Muscle of arm (tissue), 12 donors: ENCODE data around the gene CLPX. TPM values are rescaled to one million over a fixed set of nuclear protein-coding genes. Genes with fewer than 3 reads are reported as not detected.
"Not testable (repeated sequence)": the region's sequence is repeated elsewhere in the genome, so short reads cannot be mapped to it uniquely, and the experiment has no call there.

ENCODE experiments used
- DNase-seq: peaks from one replicate; pipeline ENCODE4 v3.0.0-alpha.2; 2013
- polyA plus RNA-seq, 12 donors: library from polyadenylated mRNA; unstranded; fragments of 120-200 nt; gene quantifications; one replicate each; pipeline ENCODE4 v1.2.1, GENCODE V29; 2013; ENCODE audit not compliant: insufficient read length in 12 of 12

Gene CLPX
- polyA plus RNA-seq, 12 donors = 32.1 to 63.6 (median 47.1) TPM; not detected in 1

DNA sequence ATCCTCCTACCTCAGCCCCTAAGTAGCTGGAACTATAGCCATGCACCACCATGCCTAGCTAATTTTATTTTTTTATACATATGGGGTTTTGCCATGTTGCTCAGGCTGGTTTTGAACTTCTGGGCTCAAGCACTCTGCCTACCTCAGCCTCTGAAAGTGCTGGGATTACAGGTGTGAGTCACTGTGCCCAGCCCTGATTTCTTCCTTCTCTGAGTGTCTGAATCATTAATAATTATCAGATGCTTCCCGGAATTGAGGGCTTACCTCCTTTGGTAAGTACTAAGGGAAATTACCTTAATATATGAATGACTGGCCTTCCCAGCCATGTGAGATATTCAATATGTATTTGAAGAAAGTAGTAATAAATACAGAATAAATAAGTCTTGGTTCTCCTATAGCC is 7.2 kb downstream of the CLPX start:
- no peak for DNase-seq

DNA sequence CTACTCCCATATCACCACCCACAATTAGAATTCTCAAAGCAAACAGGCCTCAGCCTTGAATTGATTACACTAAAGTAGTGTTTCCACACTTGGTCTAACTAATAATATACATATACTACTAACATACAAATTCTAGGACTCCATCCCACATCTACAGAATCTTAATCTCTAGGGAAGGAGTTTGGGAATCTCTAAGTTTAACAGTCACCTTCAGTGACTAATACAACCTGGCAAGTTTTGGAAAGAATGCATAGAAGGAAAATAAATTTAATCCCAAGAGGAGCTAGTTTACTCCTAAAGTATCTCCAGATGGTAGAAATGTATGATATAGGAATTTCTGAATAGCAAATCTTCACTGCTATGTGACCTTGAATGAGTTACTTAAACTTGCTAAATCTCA is 9.1 kb downstream of the CLPX start:
- no peak for DNase-seq

DNA sequence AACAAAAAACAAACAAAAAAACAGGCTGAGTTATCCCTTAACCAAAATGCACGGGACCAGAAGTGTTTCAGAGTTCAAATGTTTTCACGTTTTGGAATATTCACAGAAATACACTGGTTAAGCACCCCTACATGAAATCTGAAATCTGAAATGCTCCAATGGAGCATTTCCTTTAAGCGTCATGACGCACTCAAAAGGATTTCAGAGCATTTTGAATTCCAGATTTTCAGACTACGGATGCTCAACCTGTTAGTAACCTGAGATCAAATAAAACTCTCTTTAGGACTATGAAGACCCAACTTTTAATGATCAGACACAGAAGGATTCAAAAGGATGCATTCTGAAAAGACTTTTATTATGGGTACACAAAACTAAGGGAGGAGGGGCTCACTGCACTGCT is 9.6 kb downstream of the CLPX start:
- DNase-seq = no peak

DNA sequence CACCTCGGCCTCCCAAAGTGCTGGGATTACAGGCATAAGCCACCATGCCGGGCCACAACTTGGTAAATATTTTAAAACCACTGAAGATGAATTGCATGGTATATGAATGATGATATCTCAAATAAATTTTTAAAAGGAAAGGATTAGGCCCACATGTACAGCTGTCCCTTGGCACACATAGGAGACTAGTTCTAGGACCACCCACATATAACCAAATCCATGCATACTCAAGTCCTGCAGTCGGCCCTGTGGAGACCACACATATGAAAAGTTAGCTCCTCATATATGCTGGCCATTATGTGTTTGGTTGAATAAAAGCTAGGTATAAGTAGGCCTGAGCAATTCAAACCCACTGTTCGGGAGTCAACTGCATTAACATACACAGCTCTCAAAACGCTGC is 10.6 kb downstream of the CLPX start:
- no peak for DNase-seq

DNA sequence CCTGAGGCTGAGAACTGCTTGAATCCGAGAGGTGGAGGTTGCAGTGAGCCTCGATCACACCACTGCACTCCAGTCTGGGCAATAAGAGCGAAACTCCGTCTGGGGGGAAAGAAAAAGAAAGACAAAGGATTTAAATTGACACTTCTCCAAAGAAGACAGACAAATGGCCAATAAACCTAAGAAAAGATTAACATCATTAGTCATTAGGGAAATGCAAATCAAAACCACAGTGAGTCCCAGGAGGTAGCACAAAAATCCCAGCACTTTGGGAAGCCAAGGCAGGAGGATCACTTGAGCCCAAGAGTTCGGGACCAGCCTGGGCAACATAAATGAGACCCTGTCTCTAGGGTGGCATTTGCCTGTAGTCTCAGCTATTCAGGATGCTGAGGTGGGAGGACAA is 12.6 kb downstream of the CLPX start:
- DNase-seq = no peak

DNA sequence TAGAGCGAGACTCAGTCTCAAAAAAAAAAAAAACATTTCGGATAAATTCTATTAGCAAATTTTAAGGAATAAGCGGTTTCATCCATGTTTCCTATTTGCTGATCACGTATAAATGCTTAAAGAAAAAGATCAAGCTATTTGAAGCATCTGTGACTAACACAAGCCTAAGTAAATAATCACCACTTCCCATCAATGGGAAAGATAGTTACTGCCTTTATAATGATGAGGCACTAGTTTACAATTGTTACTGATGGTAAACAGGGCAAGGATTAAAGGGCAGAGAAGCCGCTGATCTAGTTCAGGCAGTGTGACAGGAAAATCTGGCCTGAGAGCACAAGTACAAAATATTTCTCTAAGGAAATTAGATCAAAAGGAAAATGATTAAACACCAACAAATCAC is 13.7 kb downstream of the CLPX start:
- DNase-seq = no peak

DNA sequence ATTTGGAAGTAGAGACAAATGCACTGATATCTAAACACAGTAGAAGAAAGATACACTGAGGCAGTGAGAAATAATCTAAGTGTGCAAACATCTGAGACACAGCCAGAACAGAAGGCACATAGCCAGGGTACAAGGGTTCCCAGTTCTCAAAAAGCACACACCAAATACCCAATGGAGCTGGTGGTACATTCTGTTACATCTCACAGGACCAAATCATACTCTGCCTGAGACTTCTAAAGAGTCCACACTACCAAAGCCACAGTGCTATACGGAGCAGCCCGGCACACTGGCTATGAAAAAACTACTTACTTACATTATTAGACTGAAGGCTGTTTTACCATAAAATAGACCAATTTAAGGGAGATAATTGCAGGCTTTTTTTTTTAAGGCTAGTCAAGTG is 19.3 kb downstream of the CLPX start:
- no peak for DNase-seq

DNA sequence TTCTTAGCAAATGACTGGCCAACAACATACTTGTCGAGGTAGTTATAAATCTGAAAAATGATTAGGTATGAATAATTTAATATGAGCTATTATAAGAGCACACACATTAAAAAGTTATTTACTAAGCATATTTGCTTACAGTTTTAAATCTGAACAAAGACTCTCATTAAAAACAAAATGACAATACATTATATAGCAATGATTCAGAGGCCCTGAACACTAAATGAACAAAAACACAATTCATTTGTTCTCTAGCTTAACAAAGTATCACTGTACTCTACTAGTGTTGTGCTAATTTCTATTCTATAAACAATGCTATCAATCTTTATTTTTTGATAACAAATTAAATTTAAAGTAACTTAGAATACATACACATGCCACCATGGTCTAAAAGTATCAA is 21.0 kb downstream of the CLPX start:
- no peak for DNase-seq

DNA sequence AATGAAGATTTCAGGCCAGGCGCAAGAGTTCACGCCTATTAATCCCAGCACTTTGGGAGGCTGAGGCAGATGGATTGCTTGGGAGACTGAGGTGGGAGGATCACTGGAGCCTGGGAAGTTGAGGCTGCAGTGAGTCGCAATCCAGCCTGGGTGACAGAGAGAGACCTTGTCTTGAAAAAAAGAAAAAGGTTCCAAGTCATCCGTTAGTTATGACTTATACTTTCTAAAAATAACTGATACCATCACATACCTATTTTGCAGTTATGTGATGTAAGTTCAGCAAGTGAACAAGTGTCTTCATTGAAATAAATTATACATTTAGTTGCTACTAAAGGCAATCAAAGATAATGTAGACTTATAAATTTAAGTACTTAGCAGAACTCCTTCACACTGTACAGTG is 22.1 kb downstream of the CLPX start:
- DNase-seq = no peak

DNA sequence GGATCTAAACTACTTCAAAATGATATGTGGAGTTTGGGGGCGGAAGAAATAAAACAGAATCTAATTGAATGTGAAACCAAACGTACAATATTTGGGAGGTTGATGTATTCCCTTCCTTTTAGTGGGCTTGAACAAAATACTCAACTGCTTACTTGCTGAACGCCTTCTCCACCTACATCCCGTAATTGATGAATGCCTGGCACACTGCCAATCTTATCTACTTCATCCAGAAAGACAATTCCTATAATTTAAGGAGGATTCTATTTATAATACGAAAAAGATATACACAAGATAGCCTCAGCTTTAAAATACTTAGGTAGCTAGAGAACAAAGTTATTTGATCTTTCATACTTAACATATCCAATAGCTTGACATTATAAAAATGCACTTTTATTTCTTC is 28.4 kb downstream of the CLPX start:
- DNase-seq = no peak

DNA sequence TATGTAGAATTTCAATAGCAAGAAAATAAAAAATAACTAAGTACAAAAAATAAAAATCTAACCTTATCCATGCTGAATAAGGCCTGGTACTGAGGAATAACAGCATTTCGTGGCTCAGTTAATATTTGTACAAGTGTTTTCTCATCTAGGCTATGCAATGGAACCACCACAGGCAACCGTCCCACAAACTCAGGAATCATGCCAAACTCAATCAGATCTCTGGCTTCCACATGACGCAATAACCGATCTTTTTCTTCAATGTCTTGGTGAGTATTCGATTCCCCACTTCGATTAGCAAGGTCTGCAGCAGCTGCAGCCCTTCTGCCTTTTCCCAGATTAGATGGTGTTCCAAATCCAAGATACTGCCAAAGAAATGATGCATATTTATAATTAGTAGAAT is 30.4 kb downstream of the CLPX start:
- DNase-seq = no peak

DNA sequence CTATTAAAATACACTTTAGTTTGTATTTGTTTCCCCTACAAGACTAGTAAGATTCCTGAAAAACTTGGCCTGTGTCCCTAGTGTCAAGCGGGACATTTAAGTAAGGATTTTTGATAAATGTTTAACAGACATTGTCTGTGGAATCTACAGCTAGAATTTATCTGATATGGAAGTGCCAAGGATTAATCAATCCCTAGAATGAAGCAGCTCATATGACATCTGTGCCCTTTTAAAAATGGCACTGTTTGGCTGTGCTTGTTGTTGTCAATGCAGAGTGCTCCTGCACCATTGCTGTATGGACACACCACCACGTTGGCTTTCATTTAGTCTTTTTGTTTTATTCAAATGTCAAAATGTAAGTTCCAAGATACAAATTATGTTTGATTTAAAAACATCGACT is 37.2 kb downstream of the CLPX start:
- no peak for DNase-seq

DNA sequence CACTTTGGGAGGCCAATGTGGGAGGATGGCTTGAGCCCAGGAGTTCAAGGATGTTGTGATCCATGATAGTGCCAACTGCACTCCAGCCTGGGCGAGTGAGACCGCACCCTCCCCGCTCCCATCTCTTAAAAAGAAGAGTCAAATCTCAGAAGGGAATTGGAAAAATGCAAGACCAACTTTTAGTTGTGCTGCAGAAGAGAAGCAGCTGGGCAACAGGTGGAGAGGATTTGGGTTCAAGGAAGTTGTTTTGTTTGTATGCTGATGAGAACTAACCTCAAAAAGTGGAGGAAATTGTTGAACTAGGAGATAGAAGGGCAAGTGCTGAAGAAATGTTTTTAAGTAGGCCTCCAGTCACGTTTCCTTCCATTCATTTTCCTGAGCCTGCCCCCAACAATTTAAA is 38.7 kb downstream of the CLPX start:
- no peak for DNase-seq

DNA sequence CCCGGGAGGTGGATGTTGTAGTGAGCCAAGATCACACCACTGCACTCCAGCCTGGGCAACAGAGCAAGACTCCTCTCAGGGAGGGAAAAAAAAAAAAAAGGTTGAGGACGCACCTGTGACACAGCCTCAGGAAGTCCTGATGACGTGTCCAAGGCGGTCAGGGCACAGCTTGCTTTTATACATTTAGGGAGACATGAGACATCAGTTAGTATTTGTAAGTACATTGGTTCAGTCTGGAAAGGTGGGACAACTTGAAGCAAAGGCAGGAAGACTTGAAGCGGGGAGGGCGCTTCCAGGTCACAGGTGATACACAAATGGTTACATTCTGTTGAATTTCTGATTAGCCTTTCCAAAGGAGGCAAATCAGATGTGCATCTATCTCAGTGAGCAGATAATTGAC is 46.5 kb downstream of the CLPX start:
- not testable (repeated sequence) for DNase-seq

DNA sequence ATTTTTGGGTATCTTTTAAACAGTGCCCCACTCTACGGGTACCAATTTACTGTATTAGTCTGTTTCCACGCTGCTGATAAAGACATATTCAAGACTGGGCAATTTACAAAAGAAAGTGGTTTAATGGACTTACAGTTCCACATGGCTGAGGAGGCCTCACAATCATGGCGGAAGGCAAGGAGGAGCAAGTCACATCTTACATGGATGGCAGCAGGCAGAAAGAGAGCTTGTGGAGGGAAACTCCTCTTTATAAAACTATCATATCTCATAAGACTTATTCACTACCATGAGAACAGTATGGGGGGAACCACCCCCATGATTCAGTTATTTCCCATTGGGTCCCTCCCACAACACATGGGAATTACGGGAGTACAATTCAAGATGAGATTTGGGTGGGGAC is 47.2 kb downstream of the CLPX start:
- not testable (repeated sequence) for DNase-seq

DNA sequence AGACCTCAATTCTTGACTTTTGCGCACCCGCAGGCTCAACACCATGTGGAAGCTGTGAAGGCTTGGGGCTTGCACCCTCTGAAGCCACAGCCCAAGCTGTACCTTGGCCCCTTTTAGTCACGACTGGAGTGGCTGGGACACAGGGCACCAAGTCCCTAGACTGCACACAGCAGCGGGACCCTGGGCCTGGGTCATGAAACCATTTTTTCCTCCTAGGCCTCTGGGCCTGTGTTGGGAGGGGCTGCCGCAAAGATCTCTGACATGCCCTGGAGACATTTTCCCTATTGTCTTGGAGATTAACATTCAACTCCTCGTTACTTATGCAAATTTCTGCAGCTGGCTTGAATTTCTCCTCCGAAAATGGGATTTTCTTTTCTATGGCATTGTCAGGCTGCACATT is 48.1 kb downstream of the CLPX start:
- DNase-seq = not testable (repeated sequence)

DNA sequence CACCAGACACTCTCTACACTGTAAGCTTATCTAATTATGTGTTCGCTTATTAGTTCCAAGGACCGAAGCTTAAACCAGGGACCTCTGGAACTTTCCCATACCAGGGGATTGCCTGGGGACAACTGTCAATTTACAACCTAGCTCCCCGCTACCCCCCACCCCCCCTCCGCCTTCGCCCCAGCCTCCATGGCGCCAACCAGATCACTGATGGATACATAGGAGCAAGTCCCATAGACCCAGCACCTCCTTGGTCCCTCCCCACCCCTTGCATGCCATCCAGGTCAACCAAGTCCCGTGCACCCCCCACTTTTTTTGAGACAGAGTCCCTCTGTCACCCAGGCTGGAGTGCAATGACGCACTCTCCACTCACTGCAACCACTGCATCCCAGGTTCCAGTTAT is 50.6 kb downstream of the CLPX start:
- no peak for DNase-seq

DNA sequence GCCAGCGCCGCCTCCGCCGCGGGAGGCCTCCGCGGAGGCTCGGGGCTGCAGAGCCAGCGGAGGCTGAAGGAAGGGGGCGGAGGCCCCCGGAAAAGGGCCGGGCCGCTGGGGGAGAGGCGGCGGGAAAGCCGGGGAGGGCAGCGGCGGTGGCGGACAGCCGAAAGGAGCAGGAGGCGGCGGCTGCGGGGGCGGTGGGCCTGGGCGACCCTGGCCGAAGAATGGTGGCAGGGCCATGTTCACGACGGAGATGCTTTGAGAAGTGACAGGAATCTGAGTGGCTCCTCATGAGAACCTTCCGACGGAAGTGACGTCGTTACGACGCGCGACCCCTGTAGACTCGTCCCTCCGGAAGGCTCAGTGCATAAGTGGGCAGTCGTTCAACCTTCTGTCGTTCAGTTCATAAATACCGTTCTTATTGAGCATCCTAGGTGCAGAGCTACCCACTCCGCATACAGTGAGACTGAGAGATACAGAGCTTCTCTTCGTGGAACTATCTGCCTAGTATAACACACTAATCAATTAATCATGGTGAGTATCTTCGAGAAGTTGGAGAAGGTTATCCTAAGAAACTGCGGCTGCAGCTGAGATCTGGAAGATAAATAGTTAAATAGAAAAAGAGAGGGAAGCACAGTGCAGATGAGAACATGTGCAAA is 51.5 kb downstream of the CLPX start, which contains the start of gene PDCD7:
Gene PDCD7, minus strand, starts transcription at position 261 of the 653 bp plus-strand sequence. Its CDS starts 27 bp downstream, at position 234.
- DNase-seq = peak; percentile 96

DNA sequence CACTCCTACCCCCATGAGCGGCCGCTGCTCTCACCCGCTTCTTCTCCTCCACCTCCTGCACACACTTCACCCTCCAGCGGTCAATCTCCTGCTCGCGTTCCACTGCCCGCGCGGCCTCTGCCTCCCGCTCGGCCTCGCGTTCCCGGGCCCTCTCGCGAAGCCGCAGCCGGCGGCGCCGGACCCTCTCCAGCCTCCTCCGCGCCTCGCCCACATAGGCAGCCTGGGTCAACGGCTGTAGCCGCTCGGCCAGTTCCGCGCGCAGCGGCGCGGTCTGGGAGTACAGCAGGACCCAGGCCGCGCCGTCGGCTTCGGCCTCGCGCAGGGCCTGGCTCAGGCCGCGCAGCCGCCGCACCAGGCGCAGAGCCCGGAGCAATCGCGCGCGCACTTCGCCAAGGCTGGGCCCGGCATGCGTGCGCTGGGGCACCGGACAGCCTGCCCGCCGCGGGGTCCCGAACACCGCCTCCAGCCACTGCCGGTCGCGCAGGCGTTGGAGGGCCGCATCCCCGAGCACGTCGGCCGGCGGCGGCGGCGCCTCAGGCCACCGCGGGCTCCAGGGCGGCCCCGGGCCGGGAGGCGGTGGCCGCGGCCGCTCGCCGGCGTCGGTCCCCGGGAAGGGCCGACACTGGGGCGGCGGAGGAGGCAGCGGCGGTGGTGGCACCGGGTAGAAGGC is 52.1 kb downstream of the CLPX start:
- peak; percentile 13 for DNase-seq

DNA sequence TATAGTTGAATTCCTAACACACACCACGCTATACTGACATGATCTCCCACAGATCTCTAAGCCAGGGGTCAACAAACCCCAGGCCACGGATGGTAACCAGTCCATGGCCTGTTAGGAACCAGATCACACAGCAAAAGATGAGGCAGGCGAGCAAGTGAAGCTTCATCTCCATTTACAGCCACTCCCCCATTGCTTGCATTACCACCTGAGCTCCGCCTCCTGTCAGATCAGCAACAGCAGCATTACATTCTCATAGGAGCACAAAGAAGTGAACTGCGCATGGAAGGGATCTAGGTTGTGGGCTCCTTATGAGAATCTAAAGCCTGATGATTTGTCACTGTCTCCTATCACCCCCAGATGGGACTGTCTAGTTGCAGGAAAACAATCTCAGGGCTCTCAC is 54.2 kb downstream of the CLPX start:
- DNase-seq = no peak

DNA sequence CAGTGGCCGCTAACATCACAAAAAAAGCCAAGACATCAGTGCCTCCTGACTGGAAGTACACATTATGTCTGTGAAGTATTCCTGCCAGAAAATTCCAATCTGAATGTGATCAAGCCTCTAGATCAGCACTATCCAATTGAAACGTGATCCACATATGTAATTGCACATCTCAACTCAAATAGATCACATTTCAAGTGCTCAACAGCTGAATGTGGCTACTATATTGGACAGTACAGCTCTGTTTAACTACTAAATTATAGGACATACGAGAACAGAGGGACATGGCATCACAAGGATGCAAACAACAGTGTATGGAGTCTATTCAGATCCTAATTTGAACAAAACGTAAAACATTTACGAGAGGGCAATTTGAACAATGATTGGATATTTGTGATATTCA is 69.6 kb downstream of the CLPX start:
- DNase-seq = no peak

DNA sequence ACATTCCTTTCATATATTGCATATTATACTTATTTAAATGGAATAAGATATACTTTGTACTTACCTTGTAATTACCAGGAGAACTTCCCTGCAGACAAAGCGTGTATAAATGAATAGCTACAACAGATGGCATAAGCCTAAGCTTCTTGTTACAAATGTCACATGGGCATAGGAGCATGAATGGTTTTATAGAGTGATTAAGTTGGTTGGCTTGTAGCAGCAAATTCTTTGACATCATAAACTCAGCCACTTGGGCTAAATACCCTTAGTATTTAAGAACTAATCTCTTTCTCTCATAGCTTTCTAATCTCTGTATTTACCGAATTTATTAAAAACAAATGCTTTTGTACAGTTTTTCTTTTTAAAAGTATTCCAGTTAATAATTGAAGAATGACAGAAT is 70.1 kb downstream of the CLPX start, which contains the start of gene UBAP1L:
Gene UBAP1L, minus strand, starts transcription at position 115 of the 400 bp plus-strand sequence. CDS start 8,985 bp downstream, outside the sequence.
- no peak for DNase-seq

DNA sequence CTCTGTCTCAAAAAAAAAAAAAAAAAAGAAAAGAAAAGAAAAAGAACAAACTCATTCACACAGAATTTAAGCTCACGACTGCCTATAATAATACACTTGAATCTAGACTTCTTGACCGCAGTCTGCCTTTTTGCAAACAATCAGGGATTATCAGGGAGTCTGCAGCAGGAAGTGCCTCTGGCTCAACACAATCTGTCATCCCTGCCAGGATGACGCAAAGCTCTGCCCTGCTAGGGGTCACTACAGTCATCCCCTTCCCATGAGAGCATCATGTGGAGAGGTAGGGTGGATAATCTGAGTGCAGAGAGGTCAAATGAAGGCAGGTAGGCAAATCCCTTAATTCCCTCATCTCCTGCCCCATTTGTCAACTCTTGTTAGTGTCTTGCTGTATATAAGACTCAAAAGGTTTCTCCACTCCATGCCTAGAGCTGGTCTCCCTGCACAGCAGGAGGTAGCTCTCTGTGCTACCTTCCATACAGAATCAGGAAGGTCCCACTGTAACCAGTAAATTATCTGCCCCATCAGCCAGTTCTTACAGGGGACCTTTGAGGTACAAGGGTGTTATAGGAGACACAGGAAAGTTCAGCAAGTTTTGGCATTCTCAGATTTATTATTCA is 74.4 kb downstream of the CLPX start:
- DNase-seq = no peak
